Smooth muscle cell (in vitro differentiated cells): ENCODE results near the gene SPOCK1. TPM values are rescaled to one million over a fixed set of nuclear protein-coding genes. Genes with fewer than 3 reads are reported as not detected.
"Not testable (repeated sequence)": the region's sequence is repeated elsewhere in the genome, so short reads cannot be mapped to it uniquely, and the experiment has no call there.

ENCODE experiments used
- DNase-seq: peaks from one replicate; lab custom pipeline; 2025; ENCODE audit not compliant: unreplicated experiment; lab: John Stamatoyannopoulos, UW
- H2AFZ ChIP-seq: fragments of 200-600 bp; sonication (generic); 2 replicates; pipeline ENCODE4 v1.6.0; 2016; ENCODE audit warnings: antibody characterized with exemption, low read depth, mild to moderate bottlenecking
- H3F3A ChIP-seq: fragments of 200-600 bp; sonication (generic); 2 replicates; pipeline ENCODE4 v1.6.0; 2017; ENCODE audit warnings: antibody characterized with exemption, low read depth
- H3K27ac ChIP-seq: fragments of 200-600 bp; sonication (generic); 2 replicates; pipeline ENCODE4 v1.5.1; 2016; ENCODE audit warnings: low read depth, mild to moderate bottlenecking
- H3K27me3 ChIP-seq: fragments of 200-600 bp; sonication (generic); 2 replicates; pipeline ENCODE4 v1.6.1; 2016; ENCODE audit warnings: low read depth, mild to moderate bottlenecking
- H3K36me3 ChIP-seq: fragments of 200-600 bp; sonication (generic); 2 replicates; pipeline ENCODE4 v1.5.1; 2016; ENCODE audit warnings: low read depth
- H3K4me1 ChIP-seq: fragments of 200-600 bp; sonication (generic); 2 replicates; pipeline ENCODE4 v1.5.1; 2016; ENCODE audit warnings: low read depth
- H3K4me2 ChIP-seq: fragments of 200-600 bp; sonication (generic); 2 replicates; pipeline ENCODE4 v1.6.0; 2016; ENCODE audit warnings: mild to moderate bottlenecking
- H3K4me3 ChIP-seq: fragments of 200-600 bp; sonication (generic); 2 replicates; pipeline ENCODE4 v1.5.1; 2016; ENCODE audit warnings: mild to moderate bottlenecking
- H3K79me2 ChIP-seq: fragments of 200-600 bp; sonication (generic); 2 replicates; pipeline ENCODE4 v1.6.0; 2016; ENCODE audit warnings: low read depth, mild to moderate bottlenecking
- H3K9ac ChIP-seq: fragments of 200-600 bp; sonication (generic); 2 replicates; pipeline ENCODE4 v1.6.0; 2016; ENCODE audit warnings: low read depth
- H3K9me3 ChIP-seq: fragments of 200-600 bp; sonication (generic); replicated peaks from 2 replicates; pipeline ENCODE4 v1.5.1; 2016; ENCODE audit warnings: low read depth
- H4K20me1 ChIP-seq: fragments of 200-600 bp; sonication (generic); 2 replicates; pipeline ENCODE4 v1.6.0; 2016; ENCODE audit warnings: low read depth
- CTCF ChIP-seq: fragments of 200-600 bp; sonication (generic); IDR thresholded peaks from 2 replicates; pipeline ENCODE4 v1.5.1; 2017; ENCODE audit warnings: borderline replicate concordance, mild to moderate bottlenecking, antibody characterized with exemption; ENCODE audit not compliant: insufficient read depth, poor library complexity, severe bottlenecking
- WGBS: methylation state at CpG from one replicate; pipeline ENCODE4 v1.1.7; 2016; ENCODE audit warnings: low lambda C conversion rate; 5-methylcytosine and 5-hydroxymethylcytosine counted together
- polyA plus RNA-seq: library from polyadenylated mRNA; unstranded; fragments of >200 nt; fragmentation: Nextera tagmentation; extraction: Ambion mirVana; gene quantifications from 2 replicates; pipeline ENCODE4 v1.2.1, GENCODE V29; 2016
- total RNA-seq: library from RNA; depleted of rRNA; stranded (reverse); fragments of >200 nt; gene quantifications from 2 replicates; pipeline ENCODE4 v1.2.3, GENCODE V29; 2014

SPOCK1 gene
- total and polyA plus RNA-seq, 2 experiments from 2014 or later = 56.2 to 80.0 TPM

DNA sequence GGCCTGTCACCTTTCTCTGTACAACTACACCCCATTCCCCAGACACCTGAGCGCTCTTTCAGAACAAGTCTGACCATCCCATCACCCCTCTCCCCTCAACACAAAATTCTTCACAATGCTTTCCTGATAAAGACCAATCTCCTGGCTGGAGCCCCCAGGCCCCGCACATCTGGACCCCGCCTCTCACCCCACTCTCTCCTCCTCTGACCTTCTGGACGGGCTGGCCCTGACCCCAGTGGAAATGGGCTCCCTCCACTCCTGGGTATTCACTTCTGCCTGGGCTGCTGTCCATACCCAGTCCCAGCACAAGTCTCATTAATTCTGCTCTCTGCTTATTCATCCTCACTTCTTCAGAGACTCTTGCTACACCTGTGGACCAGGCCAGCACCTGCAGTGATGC is 2.1 kb upstream of the SPOCK1 start:
- 84% methylated on average over 4 of the region's 4 CpGs for WGBS
- Histone ChIP-seq H3F3A (no peaks in the 10 kb centered on the region), H4K20me1 (no peaks in the 10 kb centered on the region), H3K27ac (no peak overlapping the region), H3K36me3 (no peaks in the 10 kb centered on the region), H3K9me3 (no peaks in the 10 kb centered on the region), H2AFZ (no peak overlapping the region), H3K9ac (no peak overlapping the region), H3K27me3 (peaks cover 33% of the 10 kb centered on the region), H3K4me3 (no peak overlapping the region), H3K4me1 (no peaks in the 10 kb centered on the region), H3K4me2 (no peak overlapping the region), H3K79me2 (peaks cover 5% of the 10 kb centered on the region)
- DNase-seq = no peak
- TF ChIP-seq CTCF = no peak

DNA sequence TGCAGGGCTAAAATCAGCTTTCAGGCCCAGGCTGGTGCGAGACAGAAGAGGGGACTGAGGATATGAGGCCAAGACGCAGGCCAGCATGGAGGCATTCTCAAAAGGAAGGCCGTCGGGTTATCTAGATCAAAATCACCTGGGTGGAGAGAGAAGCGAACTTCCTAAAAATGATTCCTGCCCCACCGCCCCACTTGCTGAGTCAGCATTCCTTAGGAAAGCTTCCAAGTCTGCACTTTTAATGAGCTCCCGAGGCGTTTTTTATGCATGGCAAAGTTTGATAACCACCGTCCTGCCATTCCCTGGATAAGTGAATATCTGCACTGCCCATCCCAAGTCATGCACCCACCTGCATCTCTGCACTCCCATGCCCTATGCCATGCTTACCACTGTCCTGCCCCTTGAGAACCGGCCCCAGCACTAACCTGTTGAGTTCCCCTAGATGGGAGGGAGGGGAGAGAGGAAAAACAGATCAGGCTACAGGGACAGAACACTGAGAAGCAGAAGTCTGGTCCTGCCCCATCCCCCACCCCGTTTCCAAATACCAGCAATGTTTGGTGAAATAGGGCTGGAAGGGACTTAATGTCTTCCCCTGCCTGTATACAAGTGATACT is 1.6 kb upstream of the SPOCK1 start:
- H3K36me3 ChIP-seq = no peaks in the 10 kb centered on the region
- H3K4me3 ChIP-seq = no peak overlapping the region
- TF ChIP-seq CTCF = no peak
- H3K9ac ChIP-seq = no peak overlapping the region
- H4K20me1 ChIP-seq = no peaks in the 10 kb centered on the region
- 82% methylated on average over 11 of the region's 11 CpGs for WGBS
- H3K79me2 ChIP-seq = peaks cover 8% of the 10 kb centered on the region
- DNase-seq = no peak
- no peak overlapping the region for H3K27ac ChIP-seq
- H3K4me1 ChIP-seq = no peaks in the 10 kb centered on the region
- no peaks in the 10 kb centered on the region for H3F3A ChIP-seq
- no peak overlapping the region for H2AFZ ChIP-seq
- peaks cover 33% of the 10 kb centered on the region for H3K27me3 ChIP-seq
- no peaks in the 10 kb centered on the region for H3K9me3 ChIP-seq
- H3K4me2 ChIP-seq = no peak overlapping the region

DNA sequence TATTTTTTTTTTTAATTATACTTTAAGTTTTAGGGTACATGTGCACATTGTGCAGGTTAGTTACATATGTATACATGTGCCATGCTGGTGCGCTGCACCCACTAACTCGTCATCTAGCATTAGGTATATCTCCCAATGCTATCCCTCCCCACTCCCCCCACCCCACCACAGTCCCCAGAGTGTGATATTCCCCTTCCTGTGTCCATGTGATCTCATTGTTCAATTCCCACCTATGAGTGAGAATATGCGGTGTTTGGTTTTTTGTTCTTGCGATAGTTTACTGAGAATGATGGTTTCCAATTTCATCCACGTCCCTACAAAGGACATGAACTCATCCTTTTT is 351 bp upstream of the SPOCK1 start:
- not testable (repeated sequence) for H3K4me1 ChIP-seq, H2AFZ ChIP-seq, H3K27ac ChIP-seq, H3K4me2 ChIP-seq, DNase-seq, H3K9me3 ChIP-seq, H3K4me3 ChIP-seq, H3K36me3 ChIP-seq, H3F3A ChIP-seq, H3K79me2 ChIP-seq, H3K9ac ChIP-seq, H4K20me1 ChIP-seq
- 86% methylated on average over 1 of the region's 5 CpGs for WGBS
- H3K27me3 ChIP-seq = peaks cover 42% of the 10 kb centered on the region

DNA sequence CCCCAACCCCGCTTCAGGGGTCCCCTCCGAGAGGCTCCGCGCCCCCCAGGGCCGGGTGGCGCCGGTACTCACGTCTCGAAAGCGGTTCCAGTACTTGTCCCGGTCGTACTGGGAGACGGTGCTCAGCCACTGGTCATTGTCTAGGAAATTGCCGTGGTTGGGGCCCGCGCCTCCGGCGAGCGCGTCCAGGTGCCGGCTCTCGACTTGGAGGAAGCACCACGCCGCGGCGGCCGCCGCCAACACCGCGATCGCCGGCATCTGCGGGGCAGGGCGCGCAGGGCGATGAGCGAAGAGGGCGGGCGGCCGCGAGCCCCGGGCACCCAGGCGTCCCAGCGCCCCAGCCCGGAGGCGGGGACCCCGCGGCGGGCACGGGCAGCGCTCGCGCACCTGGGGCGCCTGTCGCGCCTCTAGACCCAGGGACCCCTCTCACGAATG is 808 bp downstream of the SPOCK1 start:
- Histone ChIP-seq H3K27me3 (peaks cover 35% of the 10 kb centered on the region), H3K9ac (no peak overlapping the region)

More for the DNA sequence above, 808 bp downstream of the SPOCK1 start:
- TF ChIP-seq CTCF = no peak
- no peak for DNase-seq
- 4% methylated on average over 29 of the region's 57 CpGs for WGBS
- Histone ChIP-seq H3K9me3 (no peaks in the 10 kb centered on the region), H3F3A (no peaks in the 10 kb centered on the region), H3K27ac (no peak overlapping the region), H2AFZ (peak overlapping the region; percentile 86), H3K4me1 (no peaks in the 10 kb centered on the region), H3K4me3 (peak overlapping the region; percentile 71), H3K36me3 (no peaks in the 10 kb centered on the region), H3K79me2 (peaks cover 8% of the 10 kb centered on the region), H4K20me1 (no peaks in the 10 kb centered on the region), H3K4me2 (peak overlapping the region; percentile 90)
